ENCODE measurements around the gene AGAP3. TPM values are rescaled to one million over a fixed set of nuclear protein-coding genes. Genes with fewer than 3 reads are reported as not detected.

Gene AGAP3
- total and polyA plus RNA-seq, 2 donors from 2014 or later = 35.8 to 64.4 TPM

DNA sequence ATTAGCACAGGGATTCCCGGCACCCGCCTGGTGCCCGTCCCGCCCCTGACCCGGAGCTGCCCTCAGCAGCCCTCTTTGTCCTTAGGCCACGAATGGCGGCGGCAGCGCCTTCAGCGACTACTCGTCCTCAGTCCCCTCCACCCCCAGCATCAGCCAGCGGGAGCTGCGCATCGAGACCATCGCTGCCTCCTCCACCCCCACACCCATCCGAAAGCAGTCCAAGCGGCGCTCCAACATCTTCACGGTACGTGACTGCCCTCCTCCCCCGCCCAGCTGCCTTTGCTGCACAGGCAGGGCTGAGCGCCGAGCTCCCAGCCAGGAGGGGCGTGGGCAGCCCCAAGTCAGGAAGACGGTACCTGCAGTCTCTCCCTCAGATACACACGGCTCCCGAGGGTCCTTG is 33.6 kb downstream of the AGAP3 start:
- Histone ChIP-seq H3K9ac (ENCODE audit: low read length in 3 of 3) (no peak overlapping the region), H3K4me3 (ENCODE audit: low read length in 3 of 3) (no peak overlapping the region), H3K4me1 (ENCODE audit: control insufficient read depth in 2 of 3, insufficient read depth in 2 of 3, low read depth in 1 of 3, low read length in 3 of 3) (no peaks in the 10 kb centered on the region), H3K27me3 (ENCODE audit: control insufficient read depth, insufficient read depth, low read length) (no peaks in the 10 kb centered on the region), H3K36me3 (ENCODE audit: control insufficient read depth in 2 of 3, insufficient read depth in 3 of 3, low read length in 3 of 3) (peaks cover 0 to 27% (median 12%) of the 10 kb centered on the region in 3 donors), H3K9me3 (ENCODE audit: control insufficient read depth in 2 of 3, insufficient read depth in 1 of 3, low read length in 3 of 3) (no peaks in the 10 kb centered on the region), H3K27ac (ENCODE audit: low read depth in 2 of 2, low read length in 2 of 2) (no peak overlapping the region)
- no peak for FAIRE-seq
- TF ChIP-seq, protein P1, sequence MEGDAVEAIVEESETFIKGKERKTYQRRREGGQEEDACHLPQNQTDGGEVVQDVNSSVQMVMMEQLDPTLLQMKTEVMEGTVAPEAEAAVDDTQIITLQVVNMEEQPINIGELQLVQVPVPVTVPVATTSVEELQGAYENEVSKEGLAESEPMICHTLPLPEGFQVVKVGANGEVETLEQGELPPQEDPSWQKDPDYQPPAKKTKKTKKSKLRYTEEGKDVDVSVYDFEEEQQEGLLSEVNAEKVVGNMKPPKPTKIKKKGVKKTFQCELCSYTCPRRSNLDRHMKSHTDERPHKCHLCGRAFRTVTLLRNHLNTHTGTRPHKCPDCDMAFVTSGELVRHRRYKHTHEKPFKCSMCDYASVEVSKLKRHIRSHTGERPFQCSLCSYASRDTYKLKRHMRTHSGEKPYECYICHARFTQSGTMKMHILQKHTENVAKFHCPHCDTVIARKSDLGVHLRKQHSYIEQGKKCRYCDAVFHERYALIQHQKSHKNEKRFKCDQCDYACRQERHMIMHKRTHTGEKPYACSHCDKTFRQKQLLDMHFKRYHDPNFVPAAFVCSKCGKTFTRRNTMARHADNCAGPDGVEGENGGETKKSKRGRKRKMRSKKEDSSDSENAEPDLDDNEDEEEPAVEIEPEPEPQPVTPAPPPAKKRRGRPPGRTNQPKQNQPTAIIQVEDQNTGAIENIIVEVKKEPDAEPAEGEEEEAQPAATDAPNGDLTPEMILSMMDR (IDR thresholded peaks at IDR 0.05; ENCODE audit: borderline replicate concordance, extremely low read depth, insufficient read depth) = no peak
- intact Hi-C loops (cut with DNase I) = loop anchor here (10.0 kb wide), 1 partner anchor 215 kb away; no protein-coding TSS in a partner anchor
- DNase-seq = peak in 4 of 5 donors; percentile 74 to 87 (median 78)

DNA sequence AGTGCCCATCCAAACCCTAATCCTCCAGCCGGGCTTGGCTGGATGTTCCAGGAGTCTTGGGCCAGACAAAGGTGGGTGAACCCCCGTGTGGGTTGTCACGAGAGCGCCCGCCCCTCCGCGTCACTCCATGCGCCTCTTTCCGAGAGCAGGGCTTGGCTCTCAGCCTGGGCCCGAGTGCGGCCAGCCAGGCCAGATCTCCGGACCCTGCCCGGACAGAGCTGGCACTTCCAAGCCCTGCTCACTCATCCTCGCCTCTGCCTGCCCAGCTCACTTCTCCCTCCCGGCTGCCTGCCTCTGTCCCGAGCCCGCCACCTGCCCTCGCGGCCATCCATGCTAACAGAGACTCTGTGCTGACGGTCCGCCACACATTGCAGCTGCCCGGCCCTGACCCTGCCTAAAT is 34.6 kb downstream of the AGAP3 start:
- FAIRE-seq = no peak
- no peaks in the 10 kb centered on the region for H3K9me3 ChIP-seq (ENCODE audit: control insufficient read depth in 2 of 3, insufficient read depth in 1 of 3, low read length in 3 of 3)
- TF ChIP-seq, protein P1 (IDR thresholded peaks at IDR 0.05; ENCODE audit: borderline replicate concordance, extremely low read depth, insufficient read depth) = no peak
- no peak overlapping the region for H3K27ac ChIP-seq (ENCODE audit: low read depth in 2 of 2, low read length in 2 of 2)
- H3K4me3 ChIP-seq (ENCODE audit: low read length in 3 of 3) = no peak overlapping the region
- peaks cover 0 to 5% (median 0%) of the 10 kb centered on the region in 3 donors for H3K4me1 ChIP-seq (ENCODE audit: control insufficient read depth in 2 of 3, insufficient read depth in 2 of 3, low read depth in 1 of 3, low read length in 3 of 3)
- peaks cover 0 to 27% (median 14%) of the 10 kb centered on the region in 3 donors for H3K36me3 ChIP-seq (ENCODE audit: control insufficient read depth in 2 of 3, insufficient read depth in 3 of 3, low read length in 3 of 3)
- no peak overlapping the region for H3K9ac ChIP-seq (ENCODE audit: low read length in 3 of 3)
- no peaks in the 10 kb centered on the region for H3K27me3 ChIP-seq (ENCODE audit: control insufficient read depth, insufficient read depth, low read length)
- DNase-seq = peak in 1 of 5 donors; percentile 52
- intact Hi-C loops (cut with DNase I) = no loop called here

DNA sequence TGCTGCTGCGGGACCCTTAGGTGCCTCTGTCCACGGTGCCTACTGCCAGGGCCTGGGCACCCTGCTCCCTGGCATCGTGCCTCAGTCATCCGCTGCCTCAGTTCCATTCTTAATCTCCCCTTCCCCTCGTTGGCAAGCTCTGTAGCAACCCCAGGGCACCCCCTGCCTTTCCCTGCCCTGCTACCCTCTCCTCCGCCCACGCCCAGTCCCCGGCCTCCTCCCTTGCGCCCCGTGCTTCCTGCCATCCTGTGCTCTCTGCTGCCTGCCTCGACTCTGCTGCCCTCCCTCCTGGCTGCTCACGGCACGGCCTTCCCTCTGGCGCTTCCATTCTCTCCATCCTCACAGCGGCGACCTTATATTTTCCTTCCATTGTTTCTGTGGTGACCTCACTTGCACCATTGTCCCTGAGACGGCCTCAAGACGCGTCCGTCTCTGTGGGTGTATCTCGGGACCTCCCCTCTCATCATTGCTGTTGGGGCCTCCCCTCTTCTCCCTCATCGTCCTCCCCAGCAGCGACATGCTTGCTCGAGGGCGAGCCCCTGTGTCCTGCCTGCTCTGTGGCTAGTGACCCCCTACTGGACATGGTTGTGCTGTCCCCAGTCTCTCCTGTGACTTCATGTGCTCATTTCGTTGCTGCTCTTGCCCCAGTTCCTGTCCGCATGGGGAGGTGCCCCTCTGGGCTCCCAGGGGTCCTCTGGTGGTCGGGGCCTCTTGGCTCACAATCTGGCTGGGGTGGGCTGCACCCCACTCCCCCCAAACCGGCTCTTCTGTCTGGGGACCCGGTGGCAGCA is 35.3 kb downstream of the AGAP3 start:
- H3K27ac ChIP-seq (ENCODE audit: low read depth in 2 of 2, low read length in 2 of 2) = no peak overlapping the region
- TF ChIP-seq, protein P1 (IDR thresholded peaks at IDR 0.05; ENCODE audit: borderline replicate concordance, extremely low read depth, insufficient read depth) = no peak
- DNase-seq (peak in 1 of 5 donors; percentile 41), FAIRE-seq (no peak)
- peaks cover 0 to 27% (median 14%) of the 10 kb centered on the region in 3 donors for H3K36me3 ChIP-seq (ENCODE audit: control insufficient read depth in 2 of 3, insufficient read depth in 3 of 3, low read length in 3 of 3)
- peak overlapping the region in 1 of 3 donors; percentile 12 for H3K9ac ChIP-seq (ENCODE audit: low read length in 3 of 3)
- H3K4me3 ChIP-seq (ENCODE audit: low read length in 3 of 3) = no peak overlapping the region
- no peaks in the 10 kb centered on the region for H3K27me3 ChIP-seq (ENCODE audit: control insufficient read depth, insufficient read depth, low read length)
- H3K4me1 ChIP-seq (ENCODE audit: control insufficient read depth in 2 of 3, insufficient read depth in 2 of 3, low read depth in 1 of 3, low read length in 3 of 3) = peaks cover 0 to 5% (median 0%) of the 10 kb centered on the region in 3 donors
- intact Hi-C loops (cut with DNase I) = no loop called here
- H3K9me3 ChIP-seq (ENCODE audit: control insufficient read depth in 2 of 3, insufficient read depth in 1 of 3, low read length in 3 of 3) = no peaks in the 10 kb centered on the region
